ENCODE measurements around the gene TBX18.

TBX18 gene

DNA sequence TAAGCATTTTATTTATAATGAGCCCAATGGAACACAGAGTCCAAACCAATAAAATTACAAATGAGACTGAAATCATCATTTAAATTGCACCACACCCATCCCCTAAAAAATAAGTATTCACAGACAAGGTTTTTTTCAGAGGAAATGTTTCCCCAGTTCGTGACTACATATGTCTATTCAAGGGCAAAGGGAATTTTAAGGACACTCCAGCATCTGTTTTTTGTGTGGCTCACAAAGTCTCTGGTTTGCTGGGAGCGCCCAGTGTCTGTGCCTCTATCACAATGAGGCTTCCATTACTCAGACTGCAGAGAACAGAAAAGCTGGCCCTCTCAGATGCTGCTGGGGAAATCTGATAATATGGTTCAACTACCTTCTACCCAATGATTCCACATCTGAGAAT is 16.0 kb downstream of the TBX18 start:
- Histone ChIP-seq H3K36me3 (replicated peaks in 1 of 2; ENCODE audit: control insufficient read depth in 2 of 2, insufficient read depth in 2 of 2, low read length in 2 of 2) (no peaks in the 10 kb centered on the region), H3K9me3 (replicated peaks in 1 of 2; ENCODE audit: control insufficient read depth in 2 of 2, insufficient read depth in 1 of 2, low read depth in 1 of 2, low read length in 2 of 2) (no peaks in the 10 kb centered on the region), H3K4me3 (ENCODE audit: low read length in 2 of 2) (no peak overlapping the region), H2BK5ac (ENCODE audit: low read length) (no peak overlapping the region), H2BK12ac (ENCODE audit: low read length) (no peak overlapping the region), H2AFZ (ENCODE audit: low read length) (no peak overlapping the region), H3K79me1 (ENCODE audit: low read depth, low read length) (no peaks in the 10 kb centered on the region), H3K27ac (replicated peaks; ENCODE audit: low read length) (no peak overlapping the region), H4K8ac (ENCODE audit: low read depth, low read length) (no peak overlapping the region), H3K4ac (ENCODE audit: low read length) (no peak overlapping the region), H3K9ac (ENCODE audit: low read depth, low read length, poor library complexity) (no peak overlapping the region), H3K18ac (ENCODE audit: low read length) (no peak overlapping the region), H3K4me1 (ENCODE audit: control insufficient read depth in 2 of 2, insufficient read depth in 1 of 2, low read depth in 1 of 2, low read length in 2 of 2) (no peaks in the 10 kb centered on the region), H3K4me2 (ENCODE audit: insufficient read depth, low read length, poor library complexity, severe bottlenecking) (no peak overlapping the region), H3K27me3 (ENCODE audit: control insufficient read depth in 3 of 3, insufficient read depth in 3 of 3, low read depth in 1 of 3, low read length in 3 of 3) (no peaks in the 10 kb centered on the region), H2AK5ac (ENCODE audit: low read depth, low read length) (no peak overlapping the region), H2BK120ac (ENCODE audit: low read depth, low read length) (no peak overlapping the region), H3K23ac (ENCODE audit: low read depth, low read length, poor library complexity) (no peak overlapping the region), H4K91ac (ENCODE audit: low read depth, low read length, poor library complexity) (no peak overlapping the region), H2BK15ac (ENCODE audit: low read length) (no peak overlapping the region), H3K14ac (ENCODE audit: low read length) (no peak overlapping the region)
- DNase-seq (ENCODE audit: low spot score), result no peak
- no CpG with 5 or more reads among the region's 2 CpGs for WGBS, 2 donors (ENCODE audit: extremely low coverage in 2 of 2, insufficient read length in 2 of 2, insufficient replicate concordance in 1 of 2)

DNA sequence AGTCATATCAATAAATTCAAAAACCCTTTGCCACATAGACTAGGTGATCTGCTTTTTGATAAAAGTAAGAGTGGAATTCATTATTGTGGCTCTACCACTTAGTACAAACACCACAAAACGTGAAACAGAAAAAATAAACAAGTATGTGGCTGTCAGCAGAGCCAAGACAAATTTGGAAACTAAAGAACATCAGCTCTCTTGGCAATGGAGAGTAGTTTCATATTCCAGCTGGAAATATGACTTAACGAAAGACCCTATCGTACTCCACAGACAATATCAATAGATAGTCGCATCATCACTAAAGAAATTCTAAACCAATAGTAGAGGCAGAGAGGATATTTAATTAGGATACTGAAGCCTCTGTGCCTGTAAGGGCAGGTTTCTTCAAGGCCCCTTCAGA is 20.8 kb downstream of the TBX18 start:
- no peak overlapping the region for H3K4ac ChIP-seq (ENCODE audit: low read length)
- DNase-seq (ENCODE audit: low spot score), result no peak
- H3K36me3 ChIP-seq (replicated peaks in 1 of 2; ENCODE audit: control insufficient read depth in 2 of 2, insufficient read depth in 2 of 2, low read length in 2 of 2), result no peaks in the 10 kb centered on the region
- H3K4me3 ChIP-seq (ENCODE audit: low read length in 2 of 2), result no peak overlapping the region
- H3K9ac ChIP-seq (ENCODE audit: low read depth, low read length, poor library complexity), result no peak overlapping the region
- no peak overlapping the region for H3K4me2 ChIP-seq (ENCODE audit: insufficient read depth, low read length, poor library complexity, severe bottlenecking)
- no peak overlapping the region for H4K8ac ChIP-seq (ENCODE audit: low read depth, low read length)
- H2AFZ ChIP-seq (ENCODE audit: low read length), result no peak overlapping the region
- H2BK12ac ChIP-seq (ENCODE audit: low read length), result no peak overlapping the region
- no peak overlapping the region for H4K91ac ChIP-seq (ENCODE audit: low read depth, low read length, poor library complexity)
- H2AK5ac ChIP-seq (ENCODE audit: low read depth, low read length), result no peak overlapping the region
- H3K23ac ChIP-seq (ENCODE audit: low read depth, low read length, poor library complexity), result no peak overlapping the region
- H2BK5ac ChIP-seq (ENCODE audit: low read length), result no peak overlapping the region
- WGBS, 2 donors (ENCODE audit: extremely low coverage in 2 of 2, insufficient read length in 2 of 2, insufficient replicate concordance in 1 of 2), result no CpG with 5 or more reads among the region's 4 CpGs
- H3K14ac ChIP-seq (ENCODE audit: low read length), result no peak overlapping the region
- H3K79me1 ChIP-seq (ENCODE audit: low read depth, low read length), result no peaks in the 10 kb centered on the region
- H3K18ac ChIP-seq (ENCODE audit: low read length), result no peak overlapping the region
- H3K27ac ChIP-seq (replicated peaks; ENCODE audit: low read length), result no peak overlapping the region
- no peaks in the 10 kb centered on the region for H3K4me1 ChIP-seq (ENCODE audit: control insufficient read depth in 2 of 2, insufficient read depth in 1 of 2, low read depth in 1 of 2, low read length in 2 of 2)
- no peak overlapping the region for H2BK15ac ChIP-seq (ENCODE audit: low read length)
- H2BK120ac ChIP-seq (ENCODE audit: low read depth, low read length), result no peak overlapping the region
- H3K27me3 ChIP-seq (ENCODE audit: control insufficient read depth in 3 of 3, insufficient read depth in 3 of 3, low read depth in 1 of 3, low read length in 3 of 3), result no peaks in the 10 kb centered on the region
- no peaks in the 10 kb centered on the region for H3K9me3 ChIP-seq (replicated peaks in 1 of 2; ENCODE audit: control insufficient read depth in 2 of 2, insufficient read depth in 1 of 2, low read depth in 1 of 2, low read length in 2 of 2)

DNA sequence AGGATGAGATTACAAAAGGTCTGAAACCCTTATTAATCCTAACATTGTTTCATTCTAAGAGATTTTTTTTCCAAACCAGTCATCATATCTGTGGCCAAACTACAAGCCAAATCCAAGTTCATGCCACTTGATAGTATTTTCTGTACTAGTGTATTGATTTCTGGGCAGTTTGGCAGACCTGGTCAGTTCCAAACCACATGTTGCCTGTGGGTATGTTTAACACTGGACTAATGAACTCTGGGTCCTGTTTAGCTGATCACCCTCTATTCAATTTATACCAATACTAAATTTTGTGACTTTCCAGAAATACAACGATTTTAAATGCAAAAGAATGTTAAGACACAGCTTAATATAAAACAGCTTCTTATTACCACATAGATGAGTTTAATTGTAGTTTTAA is 24.0 kb downstream of the TBX18 start:
- no peak overlapping the region for H3K27ac ChIP-seq (replicated peaks; ENCODE audit: low read length)

DNA sequence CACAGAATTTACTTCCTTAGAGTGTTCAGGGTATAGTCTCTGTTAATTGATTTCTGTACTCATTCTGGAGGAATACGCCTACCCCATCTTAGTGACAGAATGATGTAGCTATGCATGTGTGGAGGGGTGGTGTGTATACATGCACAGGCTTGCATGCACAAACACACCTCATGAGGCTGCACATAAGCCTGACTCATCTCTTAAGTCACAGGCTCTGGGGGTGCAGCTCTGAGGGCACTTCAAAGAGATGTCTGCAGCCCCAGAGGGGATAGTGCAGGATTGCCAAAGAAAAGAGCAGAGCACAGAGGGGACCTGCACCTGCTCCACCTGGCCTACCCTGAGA is 24.6 kb downstream of the TBX18 start:
- Histone ChIP-seq H3K23ac (ENCODE audit: low read depth, low read length, poor library complexity) (no peak overlapping the region), H3K18ac (ENCODE audit: low read length) (no peak overlapping the region), H3K4me1 (ENCODE audit: control insufficient read depth in 2 of 2, insufficient read depth in 1 of 2, low read depth in 1 of 2, low read length in 2 of 2) (no peaks in the 10 kb centered on the region), H4K91ac (ENCODE audit: low read depth, low read length, poor library complexity) (no peak overlapping the region), H3K4me2 (ENCODE audit: insufficient read depth, low read length, poor library complexity, severe bottlenecking) (no peak overlapping the region), H3K9ac (ENCODE audit: low read depth, low read length, poor library complexity) (no peak overlapping the region), H2BK15ac (ENCODE audit: low read length) (no peak overlapping the region), H2BK120ac (ENCODE audit: low read depth, low read length) (no peak overlapping the region), H3K27me3 (ENCODE audit: control insufficient read depth in 3 of 3, insufficient read depth in 3 of 3, low read depth in 1 of 3, low read length in 3 of 3) (no peaks in the 10 kb centered on the region), H3K4me3 (ENCODE audit: low read length in 2 of 2) (no peak overlapping the region), H2AK5ac (ENCODE audit: low read depth, low read length) (no peak overlapping the region), H4K8ac (ENCODE audit: low read depth, low read length) (no peak overlapping the region), H3K27ac (replicated peaks; ENCODE audit: low read length) (no peak overlapping the region), H3K36me3 (replicated peaks in 1 of 2; ENCODE audit: control insufficient read depth in 2 of 2, insufficient read depth in 2 of 2, low read length in 2 of 2) (no peaks in the 10 kb centered on the region), H2AFZ (ENCODE audit: low read length) (no peak overlapping the region), H3K9me3 (replicated peaks in 1 of 2; ENCODE audit: control insufficient read depth in 2 of 2, insufficient read depth in 1 of 2, low read depth in 1 of 2, low read length in 2 of 2) (no peaks in the 10 kb centered on the region), H3K4ac (ENCODE audit: low read length) (no peak overlapping the region), H3K14ac (ENCODE audit: low read length) (no peak overlapping the region), H3K79me1 (ENCODE audit: low read depth, low read length) (no peaks in the 10 kb centered on the region), H2BK5ac (ENCODE audit: low read length) (no peak overlapping the region), H2BK12ac (ENCODE audit: low read length) (no peak overlapping the region)
- no CpG with 5 or more reads among the region's 1 CpG for WGBS, 2 donors (ENCODE audit: extremely low coverage in 2 of 2, insufficient read length in 2 of 2, insufficient replicate concordance in 1 of 2)
- no peak for DNase-seq (ENCODE audit: low spot score)

More for the DNA sequence above, 24.0 kb downstream of the TBX18 start:
- no peaks in the 10 kb centered on the region for H3K79me1 ChIP-seq (ENCODE audit: low read depth, low read length)
- H2AFZ ChIP-seq (ENCODE audit: low read length), result no peak overlapping the region
- no peak overlapping the region for H3K23ac ChIP-seq (ENCODE audit: low read depth, low read length, poor library complexity)
- H2BK12ac ChIP-seq (ENCODE audit: low read length), result no peak overlapping the region
- H4K8ac ChIP-seq (ENCODE audit: low read depth, low read length), result no peak overlapping the region
- no peak overlapping the region for H3K18ac ChIP-seq (ENCODE audit: low read length)
- WGBS, 2 donors (ENCODE audit: extremely low coverage in 2 of 2, insufficient read length in 2 of 2, insufficient replicate concordance in 1 of 2), result no CpG with 5 or more reads among the region's 1 CpG
- H3K4me1 ChIP-seq (ENCODE audit: control insufficient read depth in 2 of 2, insufficient read depth in 1 of 2, low read depth in 1 of 2, low read length in 2 of 2), result no peaks in the 10 kb centered on the region
- no peaks in the 10 kb centered on the region for H3K36me3 ChIP-seq (replicated peaks in 1 of 2; ENCODE audit: control insufficient read depth in 2 of 2, insufficient read depth in 2 of 2, low read length in 2 of 2)
- H4K91ac ChIP-seq (ENCODE audit: low read depth, low read length, poor library complexity), result no peak overlapping the region
- H2BK120ac ChIP-seq (ENCODE audit: low read depth, low read length), result no peak overlapping the region
- H3K9ac ChIP-seq (ENCODE audit: low read depth, low read length, poor library complexity), result no peak overlapping the region
- DNase-seq (ENCODE audit: low spot score), result no peak
- no peaks in the 10 kb centered on the region for H3K9me3 ChIP-seq (replicated peaks in 1 of 2; ENCODE audit: control insufficient read depth in 2 of 2, insufficient read depth in 1 of 2, low read depth in 1 of 2, low read length in 2 of 2)
- H3K4me2 ChIP-seq (ENCODE audit: insufficient read depth, low read length, poor library complexity, severe bottlenecking), result no peak overlapping the region
- no peak overlapping the region for H2AK5ac ChIP-seq (ENCODE audit: low read depth, low read length)
- no peak overlapping the region for H2BK15ac ChIP-seq (ENCODE audit: low read length)
- H3K4me3 ChIP-seq (ENCODE audit: low read length in 2 of 2), result no peak overlapping the region
- H3K4ac ChIP-seq (ENCODE audit: low read length), result no peak overlapping the region
- no peaks in the 10 kb centered on the region for H3K27me3 ChIP-seq (ENCODE audit: control insufficient read depth in 3 of 3, insufficient read depth in 3 of 3, low read depth in 1 of 3, low read length in 3 of 3)
- no peak overlapping the region for H3K14ac ChIP-seq (ENCODE audit: low read length)
- H2BK5ac ChIP-seq (ENCODE audit: low read length), result no peak overlapping the region

Measured in neuronal stem cell (in vitro differentiated cells).